ENCODE data around the gene AOPEP.

Gene AOPEP

GRCh38 chr9:95044731-95045508 is 318.4 kb downstream of the AOPEP start:
- peaks cover 17% of the 10 kb centered on the region for H3K36me3 ChIP-seq (replicated peaks)
- no peak overlapping the region for H3K27ac ChIP-seq
- DNase-seq: no peak
- H3K27me3 ChIP-seq (replicated peaks): no peaks in the 10 kb centered on the region
- in situ Hi-C loops (cut with HindIII; ENCODE audit: low pct_ligation_motif_present, low sequenced_read_pairs): no loop called here
- no peak overlapping the region for H3K4me3 ChIP-seq (ENCODE audit: low read depth, low read length)
- TF ChIP-seq, protein P1, sequence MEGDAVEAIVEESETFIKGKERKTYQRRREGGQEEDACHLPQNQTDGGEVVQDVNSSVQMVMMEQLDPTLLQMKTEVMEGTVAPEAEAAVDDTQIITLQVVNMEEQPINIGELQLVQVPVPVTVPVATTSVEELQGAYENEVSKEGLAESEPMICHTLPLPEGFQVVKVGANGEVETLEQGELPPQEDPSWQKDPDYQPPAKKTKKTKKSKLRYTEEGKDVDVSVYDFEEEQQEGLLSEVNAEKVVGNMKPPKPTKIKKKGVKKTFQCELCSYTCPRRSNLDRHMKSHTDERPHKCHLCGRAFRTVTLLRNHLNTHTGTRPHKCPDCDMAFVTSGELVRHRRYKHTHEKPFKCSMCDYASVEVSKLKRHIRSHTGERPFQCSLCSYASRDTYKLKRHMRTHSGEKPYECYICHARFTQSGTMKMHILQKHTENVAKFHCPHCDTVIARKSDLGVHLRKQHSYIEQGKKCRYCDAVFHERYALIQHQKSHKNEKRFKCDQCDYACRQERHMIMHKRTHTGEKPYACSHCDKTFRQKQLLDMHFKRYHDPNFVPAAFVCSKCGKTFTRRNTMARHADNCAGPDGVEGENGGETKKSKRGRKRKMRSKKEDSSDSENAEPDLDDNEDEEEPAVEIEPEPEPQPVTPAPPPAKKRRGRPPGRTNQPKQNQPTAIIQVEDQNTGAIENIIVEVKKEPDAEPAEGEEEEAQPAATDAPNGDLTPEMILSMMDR (IDR thresholded peaks at IDR 0.05; ENCODE audit: low read depth, low read length, missing control alignments): peak; percentile 70

DNA sequence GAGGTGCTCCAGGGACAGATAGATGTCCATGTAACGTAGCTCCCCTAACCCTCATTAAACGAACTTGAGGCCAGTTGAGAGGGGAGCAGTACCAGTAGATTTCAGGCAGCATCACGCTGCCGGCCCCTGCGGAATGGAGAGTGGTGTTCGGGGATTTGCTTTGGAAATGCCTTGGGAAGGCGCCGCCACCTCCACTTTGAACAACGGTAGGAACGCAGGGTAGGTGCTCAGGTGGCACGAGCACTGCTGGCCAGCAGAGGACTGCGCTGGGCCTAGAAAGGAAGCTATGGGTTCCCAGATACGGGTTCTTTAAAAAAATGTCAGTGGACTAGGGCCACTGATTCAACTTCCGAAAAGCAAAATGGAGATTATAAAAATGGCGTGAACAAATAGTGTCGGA is 319.3 kb downstream of the AOPEP start:
- in situ Hi-C loops (cut with HindIII; ENCODE audit: low pct_ligation_motif_present, low sequenced_read_pairs): no loop called here
- DNase-seq: no peak
- Histone ChIP-seq H3K36me3 (replicated peaks) (peaks cover 17% of the 10 kb centered on the region), H3K27ac (no peak overlapping the region), H3K27me3 (replicated peaks) (no peaks in the 10 kb centered on the region), H3K4me3 (ENCODE audit: low read depth, low read length) (no peak overlapping the region)
- TF ChIP-seq, protein P1 (IDR thresholded peaks at IDR 0.05; ENCODE audit: low read depth, low read length, missing control alignments): no peak

DNA sequence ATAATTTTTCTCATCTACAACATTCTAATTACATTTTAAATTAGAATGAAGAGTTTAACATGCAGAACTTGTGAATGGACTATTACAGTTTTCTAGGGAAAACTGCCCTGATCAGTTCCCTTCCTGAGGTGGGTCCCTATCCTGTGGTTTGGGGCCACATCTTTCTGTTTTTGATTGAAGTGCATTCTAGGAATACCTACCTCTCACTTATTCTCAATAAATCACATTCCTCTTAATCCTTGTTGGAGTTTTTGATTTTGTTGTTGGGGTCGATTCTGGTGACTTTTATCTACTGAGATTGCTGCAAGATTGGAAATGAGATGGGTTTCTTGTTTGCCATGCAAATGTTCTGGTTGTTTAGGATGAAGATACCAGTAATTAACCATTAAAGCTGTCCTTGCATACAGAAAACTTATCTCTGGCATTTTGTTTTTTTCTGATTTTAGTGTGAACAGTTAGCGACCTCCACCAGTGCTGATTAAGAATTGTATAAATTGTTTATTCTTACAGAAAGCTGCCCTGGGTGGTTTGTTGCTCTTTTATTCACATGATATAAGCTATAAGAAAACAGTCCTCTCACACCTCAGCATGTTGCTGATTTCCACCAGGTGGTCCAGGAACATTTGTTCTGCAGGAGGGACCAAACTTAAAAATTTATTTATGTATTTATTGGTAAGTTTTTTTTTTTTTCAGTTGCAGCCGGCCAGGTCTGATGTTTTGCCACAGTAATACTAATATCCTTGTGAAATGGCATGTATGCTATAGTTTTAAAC is 321.1 kb downstream of the AOPEP start:
- in situ Hi-C loops (cut with HindIII; ENCODE audit: low pct_ligation_motif_present, low sequenced_read_pairs): no loop called here
- Histone ChIP-seq H3K4me3 (ENCODE audit: low read depth, low read length) (no peak overlapping the region), H3K36me3 (replicated peaks) (peaks cover 16% of the 10 kb centered on the region), H3K27ac (no peak overlapping the region), H3K27me3 (replicated peaks) (no peaks in the 10 kb centered on the region)
- DNase-seq: no peak
- TF ChIP-seq, protein P1 (IDR thresholded peaks at IDR 0.05; ENCODE audit: low read depth, low read length, missing control alignments): no peak

- Histone ChIP-seq H3K4me3 (ENCODE audit: low read depth, low read length) (peak overlapping the region; percentile 64), H3K27me3 (replicated peaks) (no peaks in the 10 kb centered on the region), H3K36me3 (replicated peaks) (peaks cover 15% of the 10 kb centered on the region), H3K27ac (peak overlapping the region; percentile 19)
- TF ChIP-seq, protein P1 (IDR thresholded peaks at IDR 0.05; ENCODE audit: low read depth, low read length, missing control alignments): no peak
- DNase-seq: no peak
- in situ Hi-C loops (cut with HindIII; ENCODE audit: low pct_ligation_motif_present, low sequenced_read_pairs): no loop called here
These were observed 322.0 kb downstream of the AOPEP start for GRCh38 chr9:95048225-95049087.

DNA sequence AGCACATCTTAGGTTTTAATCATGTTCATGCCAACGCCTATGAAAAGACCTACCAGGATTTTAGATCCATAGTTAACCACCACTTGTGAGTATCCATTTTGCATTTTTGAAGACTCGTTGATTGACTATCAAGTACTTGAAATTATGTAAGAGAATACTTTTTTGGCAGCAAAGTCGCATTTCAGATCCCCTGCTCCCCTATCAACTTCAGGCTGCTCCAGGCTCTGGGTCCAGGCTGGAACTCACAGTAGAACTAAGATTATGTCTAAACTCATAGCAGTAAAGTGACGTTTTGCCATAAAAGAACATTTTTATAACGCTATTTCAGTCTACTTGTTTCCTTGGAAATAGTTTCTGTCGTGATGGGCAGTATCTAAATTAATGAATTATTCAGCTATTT is 323.3 kb downstream of the AOPEP start:
- H3K36me3 ChIP-seq (replicated peaks): peaks cover 7% of the 10 kb centered on the region
- H3K27ac ChIP-seq: no peak overlapping the region
- H3K27me3 ChIP-seq (replicated peaks): no peaks in the 10 kb centered on the region
- in situ Hi-C loops (cut with HindIII; ENCODE audit: low pct_ligation_motif_present, low sequenced_read_pairs): no loop called here
- peak overlapping the region; percentile 12 for H3K4me3 ChIP-seq (ENCODE audit: low read depth, low read length)
- DNase-seq: no peak
- TF ChIP-seq, protein P1 (IDR thresholded peaks at IDR 0.05; ENCODE audit: low read depth, low read length, missing control alignments): no peak

All from brain microvascular endothelial cell (primary cell).